ENCODE results near the gene SLAMF1.

DNA sequence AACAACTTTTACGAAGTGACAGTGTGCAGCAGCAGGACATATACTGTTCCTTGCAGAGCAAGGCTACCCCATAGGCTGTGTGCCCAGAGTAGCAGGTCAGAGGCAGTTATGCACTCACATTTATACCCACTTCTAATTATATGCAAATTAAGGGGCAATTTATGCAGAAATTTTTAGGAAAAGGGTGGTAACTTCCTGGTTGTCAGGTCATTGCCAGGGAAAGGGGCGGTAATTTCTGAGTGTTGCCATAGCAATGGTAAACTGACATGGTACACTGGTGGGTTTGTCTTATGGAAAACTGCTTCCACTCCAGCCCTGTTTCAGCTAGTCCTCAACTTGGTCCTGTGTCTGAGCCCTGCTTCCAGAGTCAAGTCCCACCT lies 12.0 kb upstream of the SLAMF1 start:
- TF ChIP-seq, protein P1, sequence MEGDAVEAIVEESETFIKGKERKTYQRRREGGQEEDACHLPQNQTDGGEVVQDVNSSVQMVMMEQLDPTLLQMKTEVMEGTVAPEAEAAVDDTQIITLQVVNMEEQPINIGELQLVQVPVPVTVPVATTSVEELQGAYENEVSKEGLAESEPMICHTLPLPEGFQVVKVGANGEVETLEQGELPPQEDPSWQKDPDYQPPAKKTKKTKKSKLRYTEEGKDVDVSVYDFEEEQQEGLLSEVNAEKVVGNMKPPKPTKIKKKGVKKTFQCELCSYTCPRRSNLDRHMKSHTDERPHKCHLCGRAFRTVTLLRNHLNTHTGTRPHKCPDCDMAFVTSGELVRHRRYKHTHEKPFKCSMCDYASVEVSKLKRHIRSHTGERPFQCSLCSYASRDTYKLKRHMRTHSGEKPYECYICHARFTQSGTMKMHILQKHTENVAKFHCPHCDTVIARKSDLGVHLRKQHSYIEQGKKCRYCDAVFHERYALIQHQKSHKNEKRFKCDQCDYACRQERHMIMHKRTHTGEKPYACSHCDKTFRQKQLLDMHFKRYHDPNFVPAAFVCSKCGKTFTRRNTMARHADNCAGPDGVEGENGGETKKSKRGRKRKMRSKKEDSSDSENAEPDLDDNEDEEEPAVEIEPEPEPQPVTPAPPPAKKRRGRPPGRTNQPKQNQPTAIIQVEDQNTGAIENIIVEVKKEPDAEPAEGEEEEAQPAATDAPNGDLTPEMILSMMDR (IDR thresholded peaks at IDR 0.05; ENCODE audit: low read length) = no peak
- TF ChIP-seq EZH2 (optimal IDR thresholded peaks at IDR 0.05; ENCODE audit: low read depth, low read length) = no peak
- no peak for TF ChIP-seq EZH2phosphoT487 (IDR thresholded peaks at IDR 0.05; ENCODE audit: low read length)

All from MM.1S (cell line).